Measurements from ENCODE around the gene ATG16L2.
A peak's percentile ranks its signal among the peaks of the same experiment; 100 is the strongest.

ATG16L2 gene

DNA sequence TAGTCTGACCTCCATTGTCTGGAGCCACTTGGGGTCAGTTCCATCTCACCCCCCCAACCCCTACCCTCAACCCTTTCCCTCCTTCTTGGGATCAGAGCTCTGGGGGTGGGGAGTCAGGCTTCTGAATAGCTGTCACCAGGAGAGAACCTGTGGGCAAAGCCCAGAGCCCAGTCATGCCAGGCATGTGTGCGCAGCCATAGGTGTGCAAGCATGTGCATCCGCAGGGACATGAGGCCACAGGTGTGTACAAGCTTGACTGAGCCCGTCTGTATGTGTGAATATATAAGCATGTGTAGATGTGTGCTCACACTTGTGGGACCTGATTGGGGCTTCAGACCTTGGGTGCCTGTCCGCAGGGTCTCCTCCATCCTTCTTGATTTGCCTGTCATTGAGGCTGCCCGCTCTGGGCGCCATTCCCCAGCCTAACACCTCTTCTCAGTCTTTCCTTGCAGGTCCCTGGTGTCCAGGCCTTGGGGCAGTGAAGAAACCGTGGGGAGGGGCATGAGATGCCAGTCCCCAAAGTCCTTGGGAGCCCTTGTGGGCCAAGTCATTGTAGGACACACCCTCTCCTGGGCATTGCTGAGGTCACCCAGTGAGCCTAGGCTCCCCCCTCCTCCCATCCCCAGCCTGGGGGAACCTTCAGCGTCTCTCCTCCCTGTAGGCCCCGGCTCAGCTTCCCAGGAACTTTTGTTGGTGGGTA is 9.0 kb downstream of the ATG16L2 start:
- Histone ChIP-seq H3K27ac (peak overlapping the region; percentile 98), H3K4me3 (ENCODE audit: low read depth in 1 of 2, low read length in 1 of 2) (no peak overlapping the region), H3K27me3 (no peaks in the 10 kb centered on the region), H3K36me3 (peaks cover 99% of the 10 kb centered on the region), H3K9me3 (no peaks in the 10 kb centered on the region), H3K4me1 (ENCODE audit: control insufficient read depth in 1 of 2, insufficient read depth in 1 of 2, low read depth in 1 of 2, low read length in 1 of 2) (peaks cover 43 to 64% of the 10 kb centered on the region in 2 experiments)
- TF ChIP-seq, protein P1, sequence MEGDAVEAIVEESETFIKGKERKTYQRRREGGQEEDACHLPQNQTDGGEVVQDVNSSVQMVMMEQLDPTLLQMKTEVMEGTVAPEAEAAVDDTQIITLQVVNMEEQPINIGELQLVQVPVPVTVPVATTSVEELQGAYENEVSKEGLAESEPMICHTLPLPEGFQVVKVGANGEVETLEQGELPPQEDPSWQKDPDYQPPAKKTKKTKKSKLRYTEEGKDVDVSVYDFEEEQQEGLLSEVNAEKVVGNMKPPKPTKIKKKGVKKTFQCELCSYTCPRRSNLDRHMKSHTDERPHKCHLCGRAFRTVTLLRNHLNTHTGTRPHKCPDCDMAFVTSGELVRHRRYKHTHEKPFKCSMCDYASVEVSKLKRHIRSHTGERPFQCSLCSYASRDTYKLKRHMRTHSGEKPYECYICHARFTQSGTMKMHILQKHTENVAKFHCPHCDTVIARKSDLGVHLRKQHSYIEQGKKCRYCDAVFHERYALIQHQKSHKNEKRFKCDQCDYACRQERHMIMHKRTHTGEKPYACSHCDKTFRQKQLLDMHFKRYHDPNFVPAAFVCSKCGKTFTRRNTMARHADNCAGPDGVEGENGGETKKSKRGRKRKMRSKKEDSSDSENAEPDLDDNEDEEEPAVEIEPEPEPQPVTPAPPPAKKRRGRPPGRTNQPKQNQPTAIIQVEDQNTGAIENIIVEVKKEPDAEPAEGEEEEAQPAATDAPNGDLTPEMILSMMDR (IDR thresholded peaks at IDR 0.05): no peak

DNA sequence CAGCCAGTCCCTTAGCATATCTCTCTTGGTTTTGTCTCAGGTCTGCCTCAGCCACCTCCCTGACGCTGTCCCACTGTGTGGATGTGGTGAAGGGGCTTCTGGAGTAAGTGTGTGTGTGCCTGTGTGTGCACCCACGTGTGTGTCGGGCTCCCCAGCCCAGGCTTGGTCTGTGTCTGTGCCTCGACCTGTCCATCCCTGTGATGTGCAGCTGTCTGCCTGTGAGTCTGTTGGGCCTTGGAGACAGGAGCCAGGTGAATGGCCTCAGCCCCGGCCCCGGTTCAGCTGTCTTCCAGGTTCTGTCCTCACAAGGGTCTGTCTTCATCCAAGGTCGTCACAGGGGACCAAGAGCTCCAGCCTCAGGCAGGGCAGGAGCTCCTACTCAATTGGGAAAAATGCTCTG is 9.8 kb downstream of the ATG16L2 start:
- Histone ChIP-seq H3K9me3 (no peaks in the 10 kb centered on the region), H3K4me1 (ENCODE audit: control insufficient read depth in 1 of 2, insufficient read depth in 1 of 2, low read depth in 1 of 2, low read length in 1 of 2) (peaks cover 42 to 62% of the 10 kb centered on the region in 2 experiments), H3K4me3 (ENCODE audit: low read depth in 1 of 2, low read length in 1 of 2) (no peak overlapping the region), H3K27ac (peak overlapping the region; percentile 98), H3K27me3 (no peaks in the 10 kb centered on the region), H3K36me3 (peaks cover 99% of the 10 kb centered on the region)
- TF ChIP-seq, protein P1 (IDR thresholded peaks at IDR 0.05): no peak

DNA sequence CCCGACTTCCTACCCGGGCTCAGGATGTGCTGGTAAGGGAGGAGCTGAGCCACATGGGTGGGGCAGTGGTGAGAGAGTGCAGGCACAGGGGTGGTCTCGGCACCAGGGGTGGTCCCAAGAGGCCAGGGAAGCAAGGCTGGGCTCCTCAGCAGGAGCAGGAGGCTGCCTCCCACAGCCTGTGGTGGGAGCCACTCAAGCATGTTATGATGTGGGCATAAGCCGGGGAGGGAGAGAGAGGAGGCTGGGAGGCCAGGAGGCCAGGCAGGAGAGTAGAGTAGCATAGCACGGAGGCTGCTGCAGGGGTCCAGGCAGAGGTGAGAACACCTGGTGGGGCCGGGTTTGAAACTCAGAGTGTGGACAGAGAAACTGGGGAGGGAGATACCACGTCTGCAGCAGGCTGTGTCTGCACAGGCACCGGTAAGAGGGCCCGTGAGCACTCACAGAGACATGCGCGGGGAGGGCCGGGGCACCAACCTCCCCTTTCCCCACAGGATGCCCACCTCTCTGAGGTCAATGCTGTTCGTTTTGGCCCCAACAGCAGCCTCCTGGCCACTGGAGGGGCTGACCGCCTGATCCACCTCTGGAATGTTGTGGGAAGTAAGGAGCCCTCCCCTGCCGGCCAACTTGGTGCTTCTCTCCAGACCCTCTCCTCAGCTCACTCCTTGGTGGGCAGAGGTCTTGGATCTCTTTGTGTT is 10.7 kb downstream of the ATG16L2 start:
- H3K36me3 ChIP-seq: peaks cover 99% of the 10 kb centered on the region
- H3K27ac ChIP-seq: peak overlapping the region; percentile 98
- H3K27me3 ChIP-seq: no peaks in the 10 kb centered on the region
- no peak overlapping the region for H3K4me3 ChIP-seq (ENCODE audit: low read depth in 1 of 2, low read length in 1 of 2)
- peaks cover 40 to 55% of the 10 kb centered on the region in 2 experiments for H3K4me1 ChIP-seq (ENCODE audit: control insufficient read depth in 1 of 2, insufficient read depth in 1 of 2, low read depth in 1 of 2, low read length in 1 of 2)
- no peaks in the 10 kb centered on the region for H3K9me3 ChIP-seq
- TF ChIP-seq, protein P1 (IDR thresholded peaks at IDR 0.05): no peak

DNA sequence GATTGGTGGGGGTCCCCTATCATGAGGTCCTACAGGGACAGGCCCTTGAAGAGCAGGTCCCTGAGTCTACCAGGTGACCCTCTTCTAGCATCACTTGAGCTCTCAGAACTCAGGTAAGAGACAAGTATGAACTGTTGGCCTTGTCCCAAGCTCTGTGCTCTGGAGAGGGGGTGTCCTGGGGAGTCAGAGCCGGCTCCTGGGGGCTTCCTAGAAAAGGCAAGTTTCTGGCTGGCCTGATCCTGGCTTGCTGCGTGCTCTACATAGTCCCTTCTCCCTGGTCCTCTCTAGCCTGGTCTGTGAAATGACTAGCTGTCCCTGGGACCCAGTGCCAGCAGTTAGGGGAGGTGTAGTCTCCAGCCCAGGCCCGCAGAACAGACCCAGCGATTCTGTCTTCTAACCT is 11.4 kb downstream of the ATG16L2 start:
- Histone ChIP-seq H3K4me3 (ENCODE audit: low read depth in 1 of 2, low read length in 1 of 2) (no peak overlapping the region), H3K36me3 (peaks cover 99% of the 10 kb centered on the region), H3K4me1 (ENCODE audit: control insufficient read depth in 1 of 2, insufficient read depth in 1 of 2, low read depth in 1 of 2, low read length in 1 of 2) (peaks cover 38 to 48% of the 10 kb centered on the region in 2 experiments), H3K27me3 (no peaks in the 10 kb centered on the region), H3K27ac (peak overlapping the region; percentile 98), H3K9me3 (no peaks in the 10 kb centered on the region)
- TF ChIP-seq, protein P1 (IDR thresholded peaks at IDR 0.05): no peak

DNA sequence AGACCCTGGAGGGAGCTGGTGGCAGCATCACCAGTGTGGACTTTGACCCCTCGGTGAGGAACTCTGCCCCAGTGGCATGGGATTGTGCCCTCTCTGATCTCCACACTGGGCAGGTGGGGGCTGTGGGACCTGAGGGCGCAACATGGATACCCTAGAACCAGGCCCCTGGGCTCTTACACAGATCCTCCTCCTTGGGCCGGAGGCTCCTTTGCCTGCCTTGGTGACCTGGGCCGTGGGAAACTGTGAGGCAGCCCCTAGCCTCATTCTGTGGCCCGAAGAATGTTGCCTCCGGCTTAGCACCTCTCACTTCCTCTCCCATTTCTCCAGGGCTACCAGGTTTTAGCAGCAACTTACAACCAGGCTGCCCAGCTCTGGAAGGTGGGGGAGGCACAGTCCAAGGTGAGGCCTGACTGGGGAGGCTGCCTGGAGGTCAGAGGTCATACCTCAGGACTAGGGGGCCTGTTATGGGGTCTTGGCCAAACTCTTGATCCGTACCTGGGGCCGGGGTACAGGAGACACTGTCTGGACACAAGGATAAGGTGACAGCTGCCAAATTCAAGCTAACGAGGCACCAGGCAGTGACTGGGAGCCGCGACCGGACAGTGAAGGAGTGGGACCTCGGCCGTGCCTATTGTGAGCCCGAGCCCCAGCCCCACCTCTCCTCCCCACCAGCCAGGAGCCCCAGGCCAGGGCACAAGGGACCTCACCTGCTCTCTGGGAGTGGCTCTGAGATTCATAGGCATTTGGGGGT is 12.2 kb downstream of the ATG16L2 start:
- peaks cover 99% of the 10 kb centered on the region for H3K36me3 ChIP-seq
- H3K27ac ChIP-seq: peak overlapping the region; percentile 98
- no peaks in the 10 kb centered on the region for H3K27me3 ChIP-seq
- TF ChIP-seq, protein P1 (IDR thresholded peaks at IDR 0.05): no peak
- no peaks in the 10 kb centered on the region for H3K9me3 ChIP-seq
- no peak overlapping the region for H3K4me3 ChIP-seq (ENCODE audit: low read depth in 1 of 2, low read length in 1 of 2)
- peaks cover 33 to 41% of the 10 kb centered on the region in 2 experiments for H3K4me1 ChIP-seq (ENCODE audit: control insufficient read depth in 1 of 2, insufficient read depth in 1 of 2, low read depth in 1 of 2, low read length in 1 of 2)
